Natural killer cell (primary cell): ENCODE results near the gene KIF12. TPM values are rescaled to one million over a fixed set of nuclear protein-coding genes. Genes with fewer than 3 reads are reported as not detected.

ENCODE experiments used
- ATAC-seq, 3 donors: fragments of 150-1000 bp in 2 of 3; fragments of 200-7000 bp in 1 of 3; cut with Tn5 transposase; 1 replicate in 1 of 3; 2 replicates in 2 of 3; pipeline ENCODE4 v1.10.0; 2021; ENCODE audit warnings: mild to moderate bottlenecking in 2 of 3, moderate library complexity in 2 of 3
- DNase-seq, 2 donors: peaks; one replicate each; pipeline versions ENCODE4 v3.0.0 to v3.0.0-alpha.2; 2013 to 2021; ENCODE audit warnings: mixed read lengths in 1 of 2
- H3K27ac ChIP-seq: one replicate; pipeline ENCODE4 v1.5.1; 2013; ENCODE audit warnings: mild to moderate bottlenecking, low read length
- H3K27me3 ChIP-seq: one replicate; pipeline ENCODE4 v1.6.1; 2013; ENCODE audit warnings: low read length; ENCODE audit not compliant: control insufficient read depth, insufficient read depth
- H3K36me3 ChIP-seq: one replicate; pipeline ENCODE4 v1.6.1; 2013; ENCODE audit warnings: low read length; ENCODE audit not compliant: control insufficient read depth, insufficient read depth
- H3K4me1 ChIP-seq: one replicate; pipeline ENCODE4 v1.6.1; 2013; ENCODE audit warnings: low read length; ENCODE audit not compliant: control insufficient read depth, insufficient read depth
- H3K4me3 ChIP-seq: one replicate; pipeline ENCODE4 v1.5.1; 2013; ENCODE audit warnings: low read length
- H3K9me3 ChIP-seq: one replicate; pipeline ENCODE4 v1.6.1; 2013; ENCODE audit warnings: low read length; ENCODE audit not compliant: control insufficient read depth, insufficient read depth
- H3K27ac Mint-ChIP-seq, 2 donors: one replicate each; pipeline ENCODE4 v1.8.0; 2022; ENCODE audit warnings: mild to moderate bottlenecking in 2 of 2, mixed read lengths in 2 of 2, moderate library complexity in 1 of 2
- H3K27me3 Mint-ChIP-seq, 2 donors: one replicate each; pipeline ENCODE4 v1.8.0; 2022; ENCODE audit warnings: low read depth in 2 of 2, mixed read lengths in 2 of 2
- H3K36me3 Mint-ChIP-seq: one replicate; pipeline ENCODE4 v1.8.0; 2022; ENCODE audit warnings: mixed read lengths
- H3K4me1 Mint-ChIP-seq, 2 donors: one replicate each; pipeline ENCODE4 v1.8.0; 2022; ENCODE audit warnings: mixed read lengths in 2 of 2
- H3K4me3 Mint-ChIP-seq: one replicate; pipeline ENCODE4 v1.8.0; 2022; ENCODE audit warnings: mild to moderate bottlenecking, moderate library complexity, mixed read lengths
- H3K9me3 Mint-ChIP-seq, 2 donors: one replicate each; pipeline ENCODE4 v1.8.0; 2022; ENCODE audit warnings: mixed read lengths in 2 of 2
- CTCF ChIP-seq: fragments of 200-600 bp; IDR thresholded peaks from one replicate; pipeline ENCODE4 v1.8.0; 2022; ENCODE audit warnings: antibody characterized with exemption
- WGBS: methylation state at CpG from one replicate; pipeline ENCODE4 v1.1.7; 2013; ENCODE audit warnings: missing lambda C conversion rate; ENCODE audit not compliant: insufficient coverage; 5-methylcytosine and 5-hydroxymethylcytosine counted together
- intact Hi-C: fragments of 100-400 bp; cut with micrococcal nuclease; formaldehyde crosslinking; loops from one replicate; pipeline ENCODE4 v1.14.2; 2022
- total RNA-seq, 4 donors: library from RNA; stranded (reverse); fragments of 120-200 nt in 1 of 4; gene quantifications; one replicate each; pipeline versions ENCODE4 v1.2.3 to v1.2.4, GENCODE V29; 2013 to 2022

Gene KIF12
- total RNA-seq, 3 donors from 2014 or later (not counting 1 experiment from before 2014, with no cell fraction given) = not detected

- H3K4me3 Mint-ChIP-seq = no peak overlapping the region
- Histone ChIP-seq H3K4me1 (peaks cover 5% of the 10 kb centered on the region), H3K36me3 (no peaks in the 10 kb centered on the region), H3K27ac (no peak overlapping the region), H3K27me3 (peaks cover 5% of the 10 kb centered on the region), H3K4me3 (no peak overlapping the region), H3K9me3 (no peaks in the 10 kb centered on the region)
- H3K9me3 Mint-ChIP-seq = no peaks in the 10 kb centered on the region
- no peak for TF ChIP-seq CTCF
- H3K27me3 Mint-ChIP-seq = peaks cover 17 to 20% of the 10 kb centered on the region in 2 donors
- H3K36me3 Mint-ChIP-seq = no peaks in the 10 kb centered on the region
- ATAC-seq (no peak), DNase-seq (no peak)
- 80% methylated on average over 4 of the region's 4 CpGs for WGBS
- no peak overlapping the region for H3K27ac Mint-ChIP-seq
- peaks cover 0 to 4% of the 10 kb centered on the region in 2 donors for H3K4me1 Mint-ChIP-seq
- intact Hi-C loops = no loop called here
These were observed 6.0 kb downstream of the KIF12 start for GRCh38 chr9:114093031-114093471.

GRCh38 chr9:114092336-114092735 is 6.8 kb downstream of the KIF12 start:
- Mint-ChIP-seq H3K9me3 (no peaks in the 10 kb centered on the region), H3K4me1 (no peaks in the 10 kb centered on the region), H3K4me3 (no peak overlapping the region), H3K27me3 (peaks cover 12 to 15% of the 10 kb centered on the region in 2 donors), H3K27ac (no peak overlapping the region), H3K36me3 (no peaks in the 10 kb centered on the region)
- DNase-seq = no peak
- Histone ChIP-seq H3K4me1 (no peaks in the 10 kb centered on the region), H3K36me3 (no peaks in the 10 kb centered on the region), H3K9me3 (no peaks in the 10 kb centered on the region), H3K27ac (no peak overlapping the region), H3K27me3 (no peaks in the 10 kb centered on the region), H3K4me3 (no peak overlapping the region)
- no peak for ATAC-seq
- intact Hi-C loops = no loop called here
- 89% methylated on average over 2 of the region's 4 CpGs for WGBS
- no peak for TF ChIP-seq CTCF

GRCh38 chr9:114091711-114092110 is 7.4 kb downstream of the KIF12 start:
- Mint-ChIP-seq H3K4me3 (no peak overlapping the region), H3K27ac (no peak overlapping the region), H3K27me3 (peaks cover 9 to 13% of the 10 kb centered on the region in 2 donors), H3K4me1 (no peaks in the 10 kb centered on the region), H3K9me3 (no peaks in the 10 kb centered on the region), H3K36me3 (no peaks in the 10 kb centered on the region)
- ATAC-seq = no peak
- Histone ChIP-seq H3K27ac (no peak overlapping the region), H3K27me3 (no peaks in the 10 kb centered on the region), H3K36me3 (no peaks in the 10 kb centered on the region), H3K4me1 (no peaks in the 10 kb centered on the region), H3K9me3 (no peaks in the 10 kb centered on the region), H3K4me3 (no peak overlapping the region)
- intact Hi-C loops = no loop called here
- TF ChIP-seq CTCF = no peak
- WGBS = 88% methylated on average over 8 of the region's 8 CpGs
- no peak for DNase-seq

GRCh38 chr9:114090798-114091197 is 8.3 kb downstream of the KIF12 start:
- no peaks in the 10 kb centered on the region for H3K4me1 Mint-ChIP-seq
- no peaks in the 10 kb centered on the region for H3K9me3 Mint-ChIP-seq
- no peak for DNase-seq
- no peaks in the 10 kb centered on the region for H3K9me3 ChIP-seq
- intact Hi-C loops = no loop called here
- H3K36me3 ChIP-seq = no peaks in the 10 kb centered on the region
- H3K27ac ChIP-seq = no peak overlapping the region
- 91% methylated on average over 3 of the region's 4 CpGs for WGBS
- ATAC-seq = no peak
- H3K4me1 ChIP-seq = no peaks in the 10 kb centered on the region
- H3K4me3 Mint-ChIP-seq = no peak overlapping the region
- H3K4me3 ChIP-seq = no peak overlapping the region
- peaks cover under 1 to 6% of the 10 kb centered on the region in 2 donors for H3K27me3 Mint-ChIP-seq
- no peaks in the 10 kb centered on the region for H3K36me3 Mint-ChIP-seq
- H3K27me3 ChIP-seq = no peaks in the 10 kb centered on the region
- no peak overlapping the region for H3K27ac Mint-ChIP-seq
- no peak for TF ChIP-seq CTCF
